Hematopoietic multipotent progenitor cell treated with erythropoietin and hydrocortisone succinate and interleukin-3 and kit ligand, for 17 days (in vitro differentiated cells): ENCODE data around the gene HLA-DPA1.

Experiments
- DNase-seq: peaks from one replicate; pipeline ENCODE4 v3.0.0-alpha.2; 2015; ENCODE audit warnings: low spot score

Gene HLA-DPA1

GRCh38 chr6:33088931-33089620 is 15.6 kb upstream of the HLA-DPA1 start:
- DNase-seq: no peak

- no peak for DNase-seq
These were observed 14.9 kb upstream of the HLA-DPA1 start for GRCh38 chr6:33088258-33088930.

- no peak for DNase-seq
These were observed 12.2 kb upstream of the HLA-DPA1 start for GRCh38 chr6:33085627-33086026.

GRCh38 chr6:33082702-33083101 is 9.3 kb upstream of the HLA-DPA1 start:
- peak; percentile 9 for DNase-seq

- DNase-seq: no peak
These were observed 7.8 kb upstream of the HLA-DPA1 start for GRCh38 chr6:33081098-33081824.

GRCh38 chr6:33080127-33081089 is 7.0 kb upstream of the HLA-DPA1 start:
- DNase-seq: no peak

- no peak for DNase-seq
These were observed 6.1 kb upstream of the HLA-DPA1 start for GRCh38 chr6:33079580-33079979.

GRCh38 chr6:33078919-33079521 is 5.6 kb upstream of the HLA-DPA1 start:
- DNase-seq: no peak

- DNase-seq: no peak
These were observed 5.0 kb upstream of the HLA-DPA1 start for GRCh38 chr6:33078442-33078841.

GRCh38 chr6:33077908-33078307 is 4.5 kb upstream of the HLA-DPA1 start:
- DNase-seq: no peak

- no peak for DNase-seq
These were observed 3.0 kb upstream of the HLA-DPA1 start for GRCh38 chr6:33076406-33076934.

- DNase-seq: peak; percentile 9
These were observed 2.3 kb upstream of the HLA-DPA1 start, which contains the start of gene HLA-DPB1 for GRCh38 chr6:33075568-33076405. HLA-DPB1 (plus strand) TSS chr6:33075990; CDS start chr6:33076042, 52 bp downstream.

- no peak for DNase-seq
These were observed 1.7 kb upstream of the HLA-DPA1 start for GRCh38 chr6:33075208-33075567.

- no peak for DNase-seq
These were observed 845 bp downstream of the HLA-DPA1 start for GRCh38 chr6:33072508-33073100.

GRCh38 chr6:33071569-33071968 is 1.9 kb downstream of the HLA-DPA1 start:
- no peak for DNase-seq

GRCh38 chr6:33070909-33071308 is 2.5 kb downstream of the HLA-DPA1 start:
- no peak for DNase-seq

- DNase-seq: no peak
These were observed 4.3 kb downstream of the HLA-DPA1 start for GRCh38 chr6:33069021-33069738.

GRCh38 chr6:33066917-33067521 is 6.4 kb downstream of the HLA-DPA1 start:
- DNase-seq: no peak

GRCh38 chr6:33065312-33065711 is 8.1 kb downstream of the HLA-DPA1 start:
- no peak for DNase-seq
